HG03565 (cell line): ENCODE data around the gene LIN7A.

Experiments used
- ATAC-seq: cut with Tn5 transposase; IDR thresholded peaks from one replicate; pipeline ENCODE4 v1.9.1; 2021; ENCODE audit warnings: mild to moderate bottlenecking, moderate library complexity; ENCODE audit not compliant: unreplicated experiment

LIN7A gene

GRCh38 chr12:80860928-80861327 lies 76.8 kb downstream of the LIN7A start:
- no peak for ATAC-seq

- no peak for ATAC-seq
These were observed 77.5 kb downstream of the LIN7A start for GRCh38 chr12:80860206-80860605.

- ATAC-seq: no peak
These were observed 79.4 kb downstream of the LIN7A start for GRCh38 chr12:80858356-80858755.

- ATAC-seq: no peak
These were observed 80.4 kb downstream of the LIN7A start for GRCh38 chr12:80857311-80857710.

GRCh38 chr12:80849337-80849736 lies 88.4 kb downstream of the LIN7A start:
- ATAC-seq: no peak

- no peak for ATAC-seq
These were observed 88.9 kb downstream of the LIN7A start for GRCh38 chr12:80848858-80849257.

- ATAC-seq: no peak
These were observed 90.2 kb downstream of the LIN7A start for GRCh38 chr12:80847575-80847974.

- no peak for ATAC-seq
These were observed 90.8 kb downstream of the LIN7A start for GRCh38 chr12:80846952-80847351.

GRCh38 chr12:80845639-80846038 lies 92.1 kb downstream of the LIN7A start:
- no peak for ATAC-seq

GRCh38 chr12:80843969-80844368 lies 93.8 kb downstream of the LIN7A start:
- ATAC-seq: no peak

- no peak for ATAC-seq
These were observed 99.0 kb downstream of the LIN7A start for GRCh38 chr12:80838708-80839107.

- ATAC-seq: no peak
These were observed 99.6 kb downstream of the LIN7A start for GRCh38 chr12:80838024-80838658.

GRCh38 chr12:80837342-80837978 lies 100.3 kb downstream of the LIN7A start:
- peak; percentile 57 for ATAC-seq

GRCh38 chr12:80834724-80835123 lies 103.0 kb downstream of the LIN7A start:
- ATAC-seq: no peak

GRCh38 chr12:80830533-80831088 lies 107.1 kb downstream of the LIN7A start:
- ATAC-seq: no peak

GRCh38 chr12:80829767-80830166 lies 108.0 kb downstream of the LIN7A start:
- no peak for ATAC-seq

GRCh38 chr12:80825506-80825905 lies 112.2 kb downstream of the LIN7A start:
- no peak for ATAC-seq

- ATAC-seq: no peak
These were observed 114.3 kb downstream of the LIN7A start for GRCh38 chr12:80823393-80823792.

GRCh38 chr12:80821513-80822000 lies 116.2 kb downstream of the LIN7A start:
- no peak for ATAC-seq

- ATAC-seq: no peak
These were observed 118.9 kb downstream of the LIN7A start for GRCh38 chr12:80818878-80819277.

GRCh38 chr12:80815351-80815750 lies 122.4 kb downstream of the LIN7A start:
- no peak for ATAC-seq

GRCh38 chr12:80814453-80814852 lies 123.3 kb downstream of the LIN7A start:
- ATAC-seq: peak; percentile 4
